ENCODE measurements around the gene NCOR1. TPM values are rescaled to one million over a fixed set of nuclear protein-coding genes. Genes with fewer than 3 reads are reported as not detected.

Gene NCOR1
- 57.0 and 80.4 TPM in 2 replicates for total RNA-seq (2016; rRNA removed; fragmentation: Illumina TruSeq; extraction: Trizol)
- 22.7 and 28.3 TPM in 2 replicates for total RNA-seq (2016; cell fraction: cytosol; rRNA removed; fragmentation: Illumina TruSeq; extraction: Trizol; ENCODE audit: low read depth)
- 55.2 and 73.8 TPM in 2 replicates for total RNA-seq (2016; cell fraction: insoluble cytoplasmic fraction; rRNA removed; fragmentation: Illumina TruSeq; extraction: Trizol)
- total RNA-seq (2016; cell fraction: membrane; rRNA removed; fragmentation: Illumina TruSeq; extraction: Trizol), result 34.0 and 36.2 TPM in 2 replicates
- 89.2 and 101 TPM in 2 replicates for total RNA-seq (2016; cell fraction: nucleus; rRNA removed; fragmentation: Illumina TruSeq; extraction: Trizol)
- 65.5 and 71.7 TPM in 2 replicates for polyA plus RNA-seq (2011; rRNA removed)
- polyA plus RNA-seq (2011; cell fraction: cytosol; rRNA removed), result 55.8 and 62.9 TPM in 2 replicates
- polyA plus RNA-seq (2011; cell fraction: nucleus; rRNA removed), result 116 and 122 TPM in 2 replicates
- 42.3 and 47.6 TPM in 2 replicates for polyA plus RNA-seq (2012)
- 3.8 and 4.9 TPM in 2 replicates for polyA plus RNA-seq (2016; cell fraction: cytosol; fragmentation: Illumina TruSeq; extraction: Trizol; ENCODE audit: low read depth)
- 80.6 and 82.5 TPM in 2 replicates for polyA plus RNA-seq (2016; cell fraction: insoluble cytoplasmic fraction; fragmentation: Illumina TruSeq; extraction: Trizol; ENCODE audit: low read depth)
- polyA plus RNA-seq (2016; cell fraction: membrane; fragmentation: Illumina TruSeq; extraction: Trizol; ENCODE audit: low read depth), result 11.3 TPM in 2 replicates
- polyA plus RNA-seq (2016; cell fraction: nucleus; fragmentation: Illumina TruSeq; extraction: Trizol; ENCODE audit: insufficient read depth, low read depth), result 85.3 and 89.2 TPM in 2 replicates
- polyA minus RNA-seq (2011; rRNA and poly(A)+ RNA removed; ENCODE audit: low replicate concordance), result 273 and 332 TPM in 2 replicates
- 62.3 and 64.1 TPM in 2 replicates for polyA minus RNA-seq (2011; cell fraction: cytosol; rRNA and poly(A)+ RNA removed)
- polyA minus RNA-seq (2011; cell fraction: nucleus; rRNA and poly(A)+ RNA removed), result 263 and 278 TPM in 2 replicates
- Bru-seq, nascent RNA, result percentile 88 among the genes with signal in this experiment
- percentile 92 among the genes with signal in this experiment for BruChase-seq, experiment 1, labeled RNA remaining after a 6-hour chase
- percentile 89 among the genes with signal in this experiment for BruChase-seq, experiment 2, labeled RNA remaining after a 2-hour chase
- long read RNA-seq, experiment 1, transcript NCOR1-221 (16 exons, 1,877 nt), result major isoform, 8 of 95 reads
- long read RNA-seq, experiment 1, transcript NCOR1-206 (15 exons, 1,883 nt), result major isoform, 8 of 95 reads
- long read RNA-seq, experiment 1, partial matches to known transcripts, result 48 of 95 reads
- long read RNA-seq, experiment 1, other reads (novel, unspliced or antisense), result 25 of 95 reads
- long read RNA-seq, experiment 2, partial matches to known transcripts, result 23 of 64 reads
- long read RNA-seq, experiment 2, other reads (novel, unspliced or antisense), result 38 of 64 reads

GRCh38 chr17:16215273-16215964, at the start of gene NCOR1:
Gene NCOR1, minus strand, starts transcription at chr17:16215534. Its CDS starts 20,965 bp downstream, at chr17:16194569.
- Histone ChIP-seq H3K27ac (ENCODE audit: extremely low read length, insufficient read depth, low read length) (peak within 1 kb of the TSS; percentile 99), H3K79me2 (ENCODE audit: insufficient read depth, low read length) (peaks cover 83% of the 10 kb centered on the region), H3K4me1 (ENCODE audit: insufficient read depth, low read length) (peaks cover 43% of the 10 kb centered on the region), H3K9me3 (ENCODE audit: low read length) (no peaks in the 10 kb centered on the region), H3K4me3 (replicated peaks in 1 of 3; ENCODE audit: insufficient read depth in 1 of 3, low read depth in 2 of 3, low read length in 3 of 3) (peak within 1 kb of the TSS; percentile 84 to 91 (median 88)), H3K27me3 (ENCODE audit: control insufficient read depth in 1 of 2, insufficient read depth in 2 of 2, low read length in 2 of 2) (no peaks in the 10 kb centered on the region; a peak in 1 of 5 replicates), H3K4me2 (ENCODE audit: low read depth, low read length) (peak within 1 kb of the TSS; percentile 93), H3K9ac (ENCODE audit: insufficient read depth, low read depth, low read length) (peak within 1 kb of the TSS; percentile 92), H2AFZ (ENCODE audit: low read length) (no peak within 1 kb of the TSS), H3K36me3 (replicated peaks in 1 of 2; ENCODE audit: control insufficient read depth in 1 of 2, insufficient read depth in 2 of 2, low read length in 2 of 2) (no peaks in the 10 kb centered on the region), H4K20me1 (ENCODE audit: insufficient read depth, low read length) (peaks cover 23% of the 10 kb centered on the region; the same call in 1 of the 2 replicates)
- intact Hi-C loops (cut with micrococcal nuclease; ENCODE audit: unreplicated experiment) (loop anchor here (1.0 to 5.0 kb wide), 2 partner anchors 71 to 137 kb away; partner anchors contain the start of gene CENPV), in situ Hi-C loops (cut with HindIII; ENCODE audit: extremely low pct_ligation_motif_present, low pct_unique_long_range_greater_than_20kb) (no loop called here)
- DNase-seq (ENCODE audit: low spot score) (peak; percentile 85), ATAC-seq (peak; percentile 90), FAIRE-seq (no peak)
- POLR2A ChIA-PET, result interaction anchor here (0.6 to 6.3 kb wide), 23 partner anchors 8 to 225 kb away, joined by 3 to 77 read pairs (median 4); partner anchors contain the start of genes CENPV and UBB
- CTCF ChIA-PET (ENCODE audit: low intra/inter-chr PET ratio, low total read pairs), result no interaction called here
- 0% methylated on average over 1 of the region's 82 CpGs for WGBS (ENCODE audit: low lambda C conversion rate)
- BruUV-seq (replicated peaks), result no TSS peak
- no peak for TF ChIP-seq RFX5 (IDR thresholded peaks at IDR 0.05; ENCODE audit: low read depth, low read length)
- peak; percentile 48; the same call in 1 of the 2 replicates for TF ChIP-seq SP140L (CRISPR knock-in tag; IDR thresholded peaks at IDR 0.05; ENCODE audit: borderline replicate concordance)
- TF ChIP-seq ZNF275 (CRISPR knock-in tag; IDR thresholded peaks at IDR 0.05; ENCODE audit: borderline replicate concordance), result peak; percentile 56; the same call in 1 of the 2 replicates
- no peak for TF ChIP-seq ISX (CRISPR knock-in tag; conservative IDR thresholded peaks at IDR 0.05)
- TF ChIP-seq NFIC (IDR thresholded peaks at IDR 0.05; ENCODE audit: low read length), result no peak
- TF ChIP-seq CTCF (CRISPR knock-in tag; IDR thresholded peaks at IDR 0.05), result peak; percentile 63
- TF ChIP-seq NAIF1 (CRISPR knock-in tag; IDR thresholded peaks at IDR 0.05; ENCODE audit: borderline replicate concordance), result peak; percentile 61
- TF ChIP-seq PCBP2 (optimal IDR thresholded peaks at IDR 0.05; ENCODE audit: low read depth, low read length, poor library complexity, severe bottlenecking), result no peak
